Upper lobe of left lung (tissue), 4 donors: ENCODE measurements around the gene DIO3.

ENCODE experiments used
- CTCF ChIP-seq, 6 experiments: fragments of 450-650 bp in 4 of 6; fragments of 200-600 bp in 2 of 6; sonication (generic) in 2 of 6; IDR thresholded peaks; one replicate each; pipeline ENCODE4 v1.5.1; 2016 to 2019; ENCODE audit warnings: antibody characterized with exemption in 6 of 6
- EP300 ChIP-seq, 4 donors: sonication (generic); formaldehyde crosslinking; IDR thresholded peaks; one replicate each; pipeline ENCODE4 v1.5.1; 2017; ENCODE audit warnings: antibody characterized with exemption in 4 of 4, control low read depth in 2 of 4
- POLR2A ChIP-seq, 4 donors: fragments of 450-650 bp; IDR thresholded peaks; one replicate each; pipeline ENCODE4 v1.5.1; 2016 to 2017; ENCODE audit warnings: antibody characterized with exemption in 4 of 4, mild to moderate bottlenecking in 2 of 4
- POLR2AphosphoS5 ChIP-seq, 2 donors: sonication (generic); formaldehyde crosslinking; IDR thresholded peaks; one replicate each; pipeline ENCODE4 v1.5.1; 2017; ENCODE audit warnings: antibody characterized with exemption in 2 of 2

- TF ChIP-seq CTCF (IDR thresholded peaks at IDR 0.05) (no peak), POLR2A (IDR thresholded peaks at IDR 0.05) (no peak), EP300 (IDR thresholded peaks at IDR 0.05) (no peak), POLR2AphosphoS5 (IDR thresholded peaks at IDR 0.05) (no peak)
Measured at GRCh38 chr14:101575581-101575980, 14.3 kb downstream of the DIO3 start.
